Measurements from ENCODE around the gene ZNF253.
"Not testable (repeated sequence)": the region's sequence is repeated elsewhere in the genome, so short reads cannot be mapped to it uniquely, and the experiment has no call there.

Gene ZNF253

GRCh38 chr19:19892055-19892941, 26.6 kb downstream of the ZNF253 start:
- not testable (repeated sequence) for DNase-seq (ENCODE audit: low read depth in 2 of 2)

- DNase-seq (ENCODE audit: low read depth in 2 of 2): peak; percentile 78 to 79
Observed at GRCh38 chr19:19900139-19900728, 34.6 kb downstream of the ZNF253 start.

- peak; percentile 95 for DNase-seq (ENCODE audit: low read depth in 2 of 2)
Observed at GRCh38 chr19:19900729-19901444, 35.2 kb downstream of the ZNF253 start, which contains the start of gene ZNF93. Gene ZNF93, plus strand, starts transcription at chr19:19900946. Its CDS starts 143 bp downstream, at chr19:19901089.

- DNase-seq (ENCODE audit: low read depth in 2 of 2): not testable (repeated sequence)
Observed at GRCh38 chr19:19907551-19907950, 41.9 kb downstream of the ZNF253 start.

GRCh38 chr19:19909654-19910053, 44.0 kb downstream of the ZNF253 start:
- DNase-seq (ENCODE audit: low read depth in 2 of 2): no peak

GRCh38 chr19:19911150-19911549, 45.5 kb downstream of the ZNF253 start:
- DNase-seq (ENCODE audit: low read depth in 2 of 2): no peak

- no peak for DNase-seq (ENCODE audit: low read depth in 2 of 2)
Observed at GRCh38 chr19:19914596-19914995, 48.9 kb downstream of the ZNF253 start.

- DNase-seq (ENCODE audit: low read depth in 2 of 2): not testable (repeated sequence)
Observed at GRCh38 chr19:19930417-19930816, 64.7 kb downstream of the ZNF253 start.

GRCh38 chr19:19933432-19934314, 68.0 kb downstream of the ZNF253 start:
- not testable (repeated sequence) for DNase-seq (ENCODE audit: low read depth in 2 of 2)

- DNase-seq (ENCODE audit: low read depth in 2 of 2): no peak
Observed at GRCh38 chr19:19937403-19937802, 71.7 kb downstream of the ZNF253 start.

- DNase-seq (ENCODE audit: low read depth in 2 of 2): no peak
Observed at GRCh38 chr19:19938449-19938848, 72.8 kb downstream of the ZNF253 start.

- DNase-seq (ENCODE audit: low read depth in 2 of 2): no peak
Observed at GRCh38 chr19:19943848-19944582, 78.3 kb downstream of the ZNF253 start.

Measured in fibroblast of skin of left quadriceps (primary cell).